HG03378 (cell line): ENCODE measurements around the gene SUSD4.

ENCODE experiments used
- ATAC-seq: cut with Tn5 transposase; IDR thresholded peaks from one replicate; pipeline ENCODE4 v1.9.1; 2021; ENCODE audit warnings: mild to moderate bottlenecking, moderate library complexity; ENCODE audit not compliant: unreplicated experiment

SUSD4 gene

DNA sequence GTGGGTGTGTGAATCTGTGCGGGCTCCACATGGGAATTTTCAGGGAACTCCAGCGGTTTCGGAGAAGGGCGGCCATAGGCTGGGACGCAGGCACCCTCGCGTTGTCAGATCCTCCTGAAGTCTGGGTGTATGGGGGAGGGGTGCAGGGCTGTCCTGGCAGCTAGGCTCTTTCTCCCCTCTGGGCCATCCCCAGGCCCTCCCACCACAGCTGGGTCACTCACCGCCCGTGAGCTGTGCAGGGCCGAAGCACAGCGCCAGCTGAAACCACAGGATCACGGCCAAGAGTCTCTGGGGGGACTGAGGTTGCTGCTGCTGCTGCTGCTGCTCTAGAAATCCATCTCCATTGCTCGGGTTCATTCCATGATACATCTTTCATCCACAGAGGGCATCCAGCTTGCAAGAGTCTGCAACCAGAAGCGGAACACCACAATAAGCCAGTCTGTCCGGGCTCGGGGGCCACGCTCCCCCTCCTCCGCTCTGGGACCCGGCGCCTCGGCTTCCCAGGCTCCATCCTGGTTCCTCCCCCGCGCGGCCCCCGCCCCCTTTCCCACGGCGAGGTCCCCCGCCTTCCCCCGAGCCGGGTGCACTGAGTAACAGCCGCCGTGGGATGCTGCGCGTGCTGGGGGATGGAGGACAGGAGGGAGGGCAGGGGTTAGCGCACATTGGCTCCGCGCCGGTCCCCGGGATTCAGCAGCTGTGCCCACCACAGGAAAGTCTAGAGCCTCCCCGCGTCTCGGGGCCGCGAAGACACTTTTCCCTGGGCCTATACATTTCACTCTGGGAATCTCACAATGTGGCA, 720 bp downstream of the SUSD4 start:
- ATAC-seq = no peak

- no peak for ATAC-seq
Observed at GRCh38 chr1:223358826-223359225, 5.2 kb downstream of the SUSD4 start.

- ATAC-seq = no peak
Observed at GRCh38 chr1:223355699-223356098, 8.3 kb downstream of the SUSD4 start.

- ATAC-seq = no peak
Observed at GRCh38 chr1:223353939-223354338, 10.0 kb downstream of the SUSD4 start.

GRCh38 chr1:223352944-223353343, 11.0 kb downstream of the SUSD4 start:
- ATAC-seq = no peak

DNA sequence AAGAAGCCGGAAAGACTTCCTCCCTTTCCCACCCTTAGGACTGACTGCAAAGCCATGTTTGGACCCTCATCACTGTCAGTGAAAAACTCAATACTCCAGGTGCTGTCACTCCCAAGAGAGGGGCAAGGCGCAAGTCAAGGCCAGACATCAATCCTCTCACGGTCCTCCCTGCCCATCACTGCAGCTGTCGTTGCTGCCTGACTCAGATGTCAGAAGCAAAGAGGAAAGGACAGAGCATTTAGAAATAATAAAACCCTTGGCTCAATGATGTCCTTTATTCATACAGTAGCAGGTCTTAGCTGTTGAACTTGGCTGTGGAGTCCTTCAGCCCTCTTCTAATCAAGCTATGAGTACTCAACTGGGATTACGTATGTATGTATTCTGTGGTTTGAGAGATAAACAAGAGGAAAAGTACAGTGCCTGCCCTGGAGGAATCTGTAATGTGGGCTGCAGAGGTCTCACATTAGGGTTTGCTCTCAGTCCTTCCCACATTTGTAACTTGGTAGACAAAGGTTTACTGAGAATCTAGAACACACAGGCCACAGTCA, 13.5 kb downstream of the SUSD4 start:
- no peak for ATAC-seq

DNA sequence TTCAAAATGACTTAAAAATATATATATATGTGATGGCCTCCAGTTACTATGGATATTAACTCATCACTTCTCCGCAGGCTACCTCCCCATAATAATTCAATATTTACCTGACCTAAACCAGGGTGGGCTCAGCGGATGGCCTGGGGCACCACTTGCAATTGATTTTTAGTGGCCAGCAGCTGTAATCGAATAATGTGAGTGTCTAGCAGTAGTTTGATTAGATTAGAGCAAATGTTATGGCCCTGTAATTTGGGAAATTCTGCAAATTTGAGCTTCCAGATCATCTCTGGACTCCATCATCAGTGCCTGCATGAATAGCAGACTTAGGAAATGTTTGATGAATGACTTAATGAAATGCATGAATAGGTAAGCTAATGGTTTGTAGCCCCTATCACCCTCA, 14.7 kb downstream of the SUSD4 start:
- no peak for ATAC-seq

GRCh38 chr1:223348439-223348838, 15.5 kb downstream of the SUSD4 start:
- no peak for ATAC-seq

GRCh38 chr1:223347583-223347982, 16.4 kb downstream of the SUSD4 start:
- ATAC-seq = no peak

- ATAC-seq = no peak
Observed at GRCh38 chr1:223346311-223346710, 17.7 kb downstream of the SUSD4 start.

- ATAC-seq = no peak
Observed at GRCh38 chr1:223345720-223346119, 18.3 kb downstream of the SUSD4 start.

DNA sequence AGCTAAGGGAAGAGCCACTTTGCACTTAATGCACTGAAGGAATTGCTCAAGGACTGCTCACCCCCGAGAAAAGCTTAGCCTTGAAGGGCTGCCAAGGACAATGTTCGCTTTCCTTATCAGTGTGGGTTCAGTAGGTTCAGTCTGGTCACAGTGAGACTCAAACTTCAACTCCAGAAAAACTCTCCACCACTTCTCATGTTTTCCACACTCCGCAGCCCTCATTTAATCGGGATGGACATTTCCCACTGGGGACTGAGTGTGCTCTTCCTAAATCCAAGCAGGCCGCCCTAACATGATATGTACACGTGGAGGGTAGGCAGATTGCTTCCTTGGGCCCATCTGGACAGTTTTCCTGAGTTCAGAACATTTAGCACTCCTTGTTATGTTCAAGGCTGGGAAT, 19.5 kb downstream of the SUSD4 start:
- no peak for ATAC-seq

DNA sequence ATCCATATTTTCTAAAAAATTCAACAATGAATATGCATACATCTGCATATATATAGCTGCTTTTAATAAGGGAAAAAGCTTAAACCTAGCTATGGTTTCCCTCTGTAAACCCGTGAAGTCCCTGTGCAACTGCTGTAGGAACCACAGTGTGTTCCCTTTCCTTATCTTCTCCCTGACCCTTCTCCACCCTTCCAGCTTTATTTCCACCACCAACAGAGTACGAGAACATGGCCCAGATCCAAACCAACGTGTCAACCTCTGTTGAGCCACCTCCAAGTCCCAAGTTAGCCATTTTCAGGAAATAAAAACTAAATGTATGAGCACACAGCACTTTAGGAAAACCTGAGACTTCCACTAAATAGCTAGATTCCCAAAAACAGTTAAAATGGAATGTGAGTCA, 20.3 kb downstream of the SUSD4 start:
- no peak for ATAC-seq

DNA sequence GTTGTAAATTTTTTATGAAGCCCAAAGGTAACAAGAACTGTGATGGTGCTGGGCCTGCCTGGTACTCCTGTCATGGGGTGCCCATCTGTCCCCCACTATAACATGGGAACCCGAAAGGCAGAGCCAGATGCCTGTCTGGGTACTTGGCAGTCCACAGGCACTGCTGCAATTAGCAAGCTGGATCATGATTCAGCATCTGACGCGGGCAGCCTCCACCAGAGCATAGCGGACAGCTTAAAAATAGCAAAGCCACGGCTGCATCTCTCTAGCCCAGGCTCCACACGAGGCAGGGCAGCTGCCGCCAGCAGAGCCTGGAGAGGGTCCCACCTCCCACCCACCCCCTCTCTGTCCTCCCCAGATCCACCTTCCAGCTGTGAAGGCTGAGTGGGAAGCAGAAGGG, 22.9 kb downstream of the SUSD4 start:
- ATAC-seq = no peak

GRCh38 chr1:223340637-223341036, 23.3 kb downstream of the SUSD4 start:
- no peak for ATAC-seq

DNA sequence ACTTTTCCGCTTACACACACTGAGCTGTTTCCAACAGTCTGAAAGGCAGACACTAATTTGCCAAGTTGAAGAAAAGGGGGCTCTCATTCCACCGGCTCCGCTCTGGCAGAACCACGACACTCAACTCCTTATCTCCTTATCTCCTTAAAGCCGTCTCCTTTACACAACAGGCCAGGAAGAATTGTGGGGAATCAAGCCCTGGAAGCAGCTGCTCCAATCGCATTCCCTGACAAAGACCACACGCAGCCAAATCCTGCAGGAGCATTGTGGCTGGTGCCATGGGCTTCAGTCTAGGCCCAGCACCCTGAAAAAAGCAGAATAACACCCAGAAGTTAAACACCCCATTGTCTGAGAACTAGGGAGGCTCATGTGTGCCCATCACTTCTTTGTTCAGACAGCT, 24.1 kb downstream of the SUSD4 start:
- no peak for ATAC-seq

GRCh38 chr1:223338811-223339746, 24.9 kb downstream of the SUSD4 start:
- no peak for ATAC-seq

DNA sequence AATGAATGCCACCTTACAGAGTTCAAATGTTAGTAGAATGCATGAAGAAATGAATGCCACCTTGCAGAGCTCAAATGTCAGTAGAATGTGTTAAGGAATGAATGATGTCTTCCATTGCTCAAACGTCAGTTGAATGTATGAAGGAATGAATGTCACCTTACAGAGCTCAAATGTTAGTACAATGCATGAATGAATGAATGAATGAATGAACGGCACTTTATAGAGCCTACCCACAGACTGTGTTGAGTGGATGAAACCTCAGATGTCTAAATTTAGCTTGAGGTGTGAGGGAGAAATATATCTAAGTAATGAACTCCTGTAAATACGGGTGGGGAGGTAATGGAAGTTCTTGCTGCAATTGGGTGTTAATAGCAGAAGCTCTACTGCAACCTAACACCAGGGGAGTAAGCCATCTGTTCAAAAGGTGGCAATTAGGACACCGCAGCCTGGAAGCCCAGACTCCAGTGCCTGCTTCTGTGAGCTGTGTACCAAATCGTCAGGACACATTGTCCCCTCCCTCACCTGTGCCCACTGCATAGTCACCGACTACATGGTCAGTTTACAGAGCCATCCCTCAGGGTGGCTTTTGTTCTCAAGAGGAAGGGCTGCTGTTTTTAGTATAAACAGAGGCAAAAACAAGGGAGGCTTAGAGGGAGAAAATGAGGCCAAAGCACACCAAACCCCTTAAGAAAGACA, 26.7 kb downstream of the SUSD4 start:
- no peak for ATAC-seq

GRCh38 chr1:223334156-223334555, 29.8 kb downstream of the SUSD4 start:
- no peak for ATAC-seq

DNA sequence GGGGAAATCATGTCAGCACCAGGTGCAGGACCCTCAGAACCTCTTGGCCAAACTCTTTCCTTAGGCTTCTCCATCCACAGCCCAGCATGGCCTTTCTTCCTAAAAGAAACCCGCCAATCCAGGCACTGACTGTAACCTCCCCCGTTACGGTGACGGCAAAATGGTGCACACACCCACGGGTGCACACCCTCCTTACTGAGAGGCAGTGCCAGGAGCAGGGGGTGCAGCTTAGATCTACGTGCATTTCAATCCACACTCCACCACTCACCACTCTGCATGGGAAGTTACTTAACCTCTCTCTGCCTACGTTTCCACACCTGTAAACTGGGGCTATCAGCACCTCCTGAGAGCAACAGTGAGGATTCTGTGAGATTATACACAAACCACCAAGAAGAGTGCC, 31.0 kb downstream of the SUSD4 start:
- no peak for ATAC-seq

DNA sequence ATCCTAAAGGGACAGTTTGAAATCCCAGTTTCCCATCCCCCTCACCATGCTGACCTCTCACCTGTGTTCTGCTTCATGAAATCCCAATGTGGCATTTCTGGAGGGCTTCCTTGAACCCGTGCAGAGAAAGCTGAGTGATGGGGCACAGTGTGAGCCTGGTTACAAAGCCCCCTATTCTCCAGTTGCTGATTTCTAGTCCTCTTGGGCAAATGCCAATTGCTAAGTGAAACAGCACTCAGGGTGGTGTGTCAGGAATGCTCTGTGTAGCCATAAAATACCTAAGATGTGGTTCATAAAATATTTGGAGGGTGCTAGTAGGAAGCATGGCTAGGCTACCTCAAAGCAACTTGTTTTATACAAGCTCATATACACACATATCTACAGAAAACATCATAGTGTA, 32.0 kb downstream of the SUSD4 start:
- ATAC-seq = no peak
